ENCODE measurements around the gene ASXL1. TPM values are rescaled to one million over a fixed set of nuclear protein-coding genes. Genes with fewer than 3 reads are reported as not detected.

ASXL1 gene
- total RNA-seq, 1 experiment from 2014 or later = 22.7 TPM

DNA sequence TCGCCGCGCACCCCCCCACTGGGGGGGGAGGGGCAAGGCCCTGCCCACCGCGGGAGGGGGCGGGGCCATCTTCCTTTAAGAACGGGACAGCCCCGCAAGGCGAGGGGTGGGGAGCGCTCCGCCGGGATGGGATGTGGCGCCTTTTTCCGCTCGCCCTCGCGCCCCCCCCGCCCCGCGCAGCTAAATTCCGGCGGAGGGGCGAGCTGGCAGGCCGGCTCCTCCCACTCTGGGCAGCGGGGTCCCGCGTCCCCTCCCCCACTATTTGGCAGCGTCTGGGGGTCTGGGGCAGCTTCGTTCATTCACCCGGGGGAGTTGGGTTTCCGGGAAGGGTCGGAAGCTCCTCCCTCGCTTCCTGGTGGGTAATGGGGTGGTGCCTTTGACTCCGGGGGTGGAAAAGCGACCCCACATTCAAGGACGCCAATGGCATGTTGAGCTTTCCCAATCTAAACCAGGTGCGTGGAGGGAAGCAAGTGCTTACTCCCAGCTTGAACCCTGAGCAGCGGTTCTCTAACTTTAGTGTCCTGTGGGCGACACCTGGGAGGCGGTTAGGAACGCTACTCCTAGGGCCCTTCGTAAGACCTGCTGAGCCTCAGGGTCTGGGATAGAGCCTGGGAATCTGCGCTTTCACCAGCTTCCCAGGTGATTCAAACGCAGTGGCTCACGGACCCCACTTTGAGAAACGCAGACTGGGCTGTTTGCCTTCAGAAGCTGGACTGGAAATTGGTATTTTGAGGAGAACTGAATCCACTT is 927 bp downstream of the ASXL1 start (continued):
- TF ChIP-seq, protein P1, sequence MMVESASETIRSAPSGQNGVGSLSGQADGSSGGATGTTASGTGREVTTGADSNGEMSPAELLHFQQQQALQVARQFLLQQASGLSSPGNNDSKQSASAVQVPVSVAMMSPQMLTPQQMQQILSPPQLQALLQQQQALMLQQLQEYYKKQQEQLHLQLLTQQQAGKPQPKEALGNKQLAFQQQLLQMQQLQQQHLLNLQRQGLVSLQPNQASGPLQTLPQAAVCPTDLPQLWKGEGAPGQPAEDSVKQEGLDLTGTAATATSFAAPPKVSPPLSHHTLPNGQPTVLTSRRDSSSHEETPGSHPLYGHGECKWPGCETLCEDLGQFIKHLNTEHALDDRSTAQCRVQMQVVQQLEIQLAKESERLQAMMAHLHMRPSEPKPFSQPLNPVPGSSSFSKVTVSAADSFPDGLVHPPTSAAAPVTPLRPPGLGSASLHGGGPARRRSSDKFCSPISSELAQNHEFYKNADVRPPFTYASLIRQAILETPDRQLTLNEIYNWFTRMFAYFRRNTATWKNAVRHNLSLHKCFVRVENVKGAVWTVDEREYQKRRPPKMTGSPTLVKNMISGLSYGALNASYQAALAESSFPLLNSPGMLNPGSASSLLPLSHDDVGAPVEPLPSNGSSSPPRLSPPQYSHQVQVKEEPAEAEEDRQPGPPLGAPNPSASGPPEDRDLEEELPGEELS (CRISPR knock-in tag; IDR thresholded peaks at IDR 0.05) = peak; percentile 68
- TF ChIP-seq RORB (CRISPR knock-in tag; IDR thresholded peaks at IDR 0.05) (no peak), ELF4 (CRISPR knock-in tag; IDR thresholded peaks at IDR 0.05; ENCODE audit: low read depth) (peak; percentile 47; the same call in 1 of the 2 replicates), ZNF219 (CRISPR knock-in tag; IDR thresholded peaks at IDR 0.05; ENCODE audit: borderline replicate concordance) (no peak), ZNF423 (CRISPR knock-in tag; IDR thresholded peaks at IDR 0.05) (no peak), NR2C2 (CRISPR knock-in tag; IDR thresholded peaks at IDR 0.05) (peak; percentile 20; the same call in 1 of the 2 replicates), CBFB (CRISPR knock-in tag; IDR thresholded peaks at IDR 0.05; ENCODE audit: low read depth) (no peak), GABPB1 (CRISPR knock-in tag; IDR thresholded peaks at IDR 0.05) (no peak; the same call in 1 of the 2 replicates), ETV6 (CRISPR knock-in tag; IDR thresholded peaks at IDR 0.05) (peak; percentile 98), ZBTB21 (CRISPR knock-in tag; IDR thresholded peaks at IDR 0.05; ENCODE audit: borderline replicate concordance) (no peak), ZNF671 (CRISPR knock-in tag; IDR thresholded peaks at IDR 0.05) (no peak), FOXK1 (CRISPR knock-in tag; IDR thresholded peaks at IDR 0.05) (peak; percentile 88), RELA (CRISPR knock-in tag; IDR thresholded peaks at IDR 0.05; ENCODE audit: borderline replicate concordance) (no peak), FOXP1 (CRISPR knock-in tag; IDR thresholded peaks at IDR 0.05; ENCODE audit: borderline replicate concordance) (no peak; the same call in 1 of the 2 replicates), ZNF232 (CRISPR knock-in tag; IDR thresholded peaks at IDR 0.05) (no peak), TEAD4 (CRISPR knock-in tag; IDR thresholded peaks at IDR 0.05) (no peak)
- TF ChIP-seq, protein P2, sequence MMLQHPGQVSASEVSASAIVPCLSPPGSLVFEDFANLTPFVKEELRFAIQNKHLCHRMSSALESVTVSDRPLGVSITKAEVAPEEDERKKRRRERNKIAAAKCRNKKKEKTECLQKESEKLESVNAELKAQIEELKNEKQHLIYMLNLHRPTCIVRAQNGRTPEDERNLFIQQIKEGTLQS (CRISPR knock-in tag; conservative IDR thresholded peaks at IDR 0.05) = no peak
- TF ChIP-seq, protein P3, sequence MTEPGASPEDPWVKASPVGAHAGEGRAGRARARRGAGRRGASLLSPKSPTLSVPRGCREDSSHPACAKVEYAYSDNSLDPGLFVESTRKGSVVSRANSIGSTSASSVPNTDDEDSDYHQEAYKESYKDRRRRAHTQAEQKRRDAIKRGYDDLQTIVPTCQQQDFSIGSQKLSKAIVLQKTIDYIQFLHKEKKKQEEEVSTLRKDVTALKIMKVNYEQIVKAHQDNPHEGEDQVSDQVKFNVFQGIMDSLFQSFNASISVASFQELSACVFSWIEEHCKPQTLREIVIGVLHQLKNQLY (CRISPR knock-in tag; IDR thresholded peaks at IDR 0.05) = no peak
- TF ChIP-seq, protein P4, sequence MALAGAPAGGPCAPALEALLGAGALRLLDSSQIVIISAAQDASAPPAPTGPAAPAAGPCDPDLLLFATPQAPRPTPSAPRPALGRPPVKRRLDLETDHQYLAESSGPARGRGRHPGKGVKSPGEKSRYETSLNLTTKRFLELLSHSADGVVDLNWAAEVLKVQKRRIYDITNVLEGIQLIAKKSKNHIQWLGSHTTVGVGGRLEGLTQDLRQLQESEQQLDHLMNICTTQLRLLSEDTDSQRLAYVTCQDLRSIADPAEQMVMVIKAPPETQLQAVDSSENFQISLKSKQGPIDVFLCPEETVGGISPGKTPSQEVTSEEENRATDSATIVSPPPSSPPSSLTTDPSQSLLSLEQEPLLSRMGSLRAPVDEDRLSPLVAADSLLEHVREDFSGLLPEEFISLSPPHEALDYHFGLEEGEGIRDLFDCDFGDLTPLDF (CRISPR knock-in tag; IDR thresholded peaks at IDR 0.05) = no peak
- TF ChIP-seq, protein P5, sequence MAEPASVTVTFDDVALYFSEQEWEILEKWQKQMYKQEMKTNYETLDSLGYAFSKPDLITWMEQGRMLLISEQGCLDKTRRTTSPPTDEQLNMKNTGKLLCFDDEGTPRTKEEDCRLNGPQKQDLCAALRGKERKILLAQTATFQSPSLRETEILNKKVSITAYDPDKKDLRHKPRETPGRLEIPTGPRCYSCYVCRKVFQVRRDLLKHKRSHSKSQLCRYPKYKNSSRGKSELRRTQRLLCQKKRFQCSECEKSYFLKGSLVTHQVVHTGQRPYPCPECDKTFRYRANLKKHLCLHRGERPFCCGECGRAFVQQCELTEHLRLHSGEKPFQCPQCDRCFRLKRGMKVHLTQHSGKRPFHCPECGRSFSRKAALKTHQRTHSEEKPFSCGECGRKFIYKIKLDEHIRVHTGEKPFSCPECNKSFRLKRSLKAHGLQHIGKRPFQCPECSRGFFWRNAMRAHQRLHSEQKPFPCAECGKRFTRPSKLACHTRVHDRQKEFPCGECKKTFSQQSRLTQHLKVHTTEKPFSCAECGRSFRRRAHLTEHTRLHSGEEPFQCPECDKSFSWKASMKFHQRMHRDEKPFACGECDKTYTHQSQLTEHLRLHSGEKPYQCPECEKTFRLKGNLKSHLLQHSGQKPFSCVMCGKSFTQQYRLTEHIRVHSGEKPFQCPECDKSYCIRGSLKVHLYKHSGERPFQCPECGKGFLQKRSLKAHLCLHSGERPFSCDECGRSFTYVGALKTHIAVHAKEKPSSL (CRISPR knock-in tag; conservative IDR thresholded peaks at IDR 0.05) = no peak
- TF ChIP-seq, protein P6, sequence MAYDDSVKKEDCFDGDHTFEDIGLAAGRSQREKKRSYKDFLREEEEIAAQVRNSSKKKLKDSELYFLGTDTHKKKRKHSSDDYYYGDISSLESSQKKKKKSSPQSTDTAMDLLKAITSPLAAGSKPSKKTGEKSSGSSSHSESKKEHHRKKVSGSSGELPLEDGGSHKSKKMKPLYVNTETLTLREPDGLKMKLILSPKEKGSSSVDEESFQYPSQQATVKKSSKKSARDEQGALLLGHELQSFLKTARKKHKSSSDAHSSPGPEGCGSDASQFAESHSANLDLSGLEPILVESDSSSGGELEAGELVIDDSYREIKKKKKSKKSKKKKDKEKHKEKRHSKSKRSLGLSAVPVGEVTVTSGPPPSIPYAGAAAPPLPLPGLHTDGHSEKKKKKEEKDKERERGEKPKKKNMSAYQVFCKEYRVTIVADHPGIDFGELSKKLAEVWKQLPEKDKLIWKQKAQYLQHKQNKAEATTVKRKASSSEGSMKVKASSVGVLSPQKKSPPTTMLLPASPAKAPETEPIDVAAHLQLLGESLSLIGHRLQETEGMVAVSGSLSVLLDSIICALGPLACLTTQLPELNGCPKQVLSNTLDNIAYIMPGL (CRISPR knock-in tag; IDR thresholded peaks at IDR 0.05) = 0 out of 2 replicates have a peak, but pooled peaks have one; percentile 49
- TF ChIP-seq, protein P7, sequence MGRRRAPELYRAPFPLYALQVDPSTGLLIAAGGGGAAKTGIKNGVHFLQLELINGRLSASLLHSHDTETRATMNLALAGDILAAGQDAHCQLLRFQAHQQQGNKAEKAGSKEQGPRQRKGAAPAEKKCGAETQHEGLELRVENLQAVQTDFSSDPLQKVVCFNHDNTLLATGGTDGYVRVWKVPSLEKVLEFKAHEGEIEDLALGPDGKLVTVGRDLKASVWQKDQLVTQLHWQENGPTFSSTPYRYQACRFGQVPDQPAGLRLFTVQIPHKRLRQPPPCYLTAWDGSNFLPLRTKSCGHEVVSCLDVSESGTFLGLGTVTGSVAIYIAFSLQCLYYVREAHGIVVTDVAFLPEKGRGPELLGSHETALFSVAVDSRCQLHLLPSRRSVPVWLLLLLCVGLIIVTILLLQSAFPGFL (CRISPR knock-in tag; IDR thresholded peaks at IDR 0.05; ENCODE audit: borderline replicate concordance) = no peak; the same call in 1 of the 2 replicates
- TF ChIP-seq, protein P8, sequence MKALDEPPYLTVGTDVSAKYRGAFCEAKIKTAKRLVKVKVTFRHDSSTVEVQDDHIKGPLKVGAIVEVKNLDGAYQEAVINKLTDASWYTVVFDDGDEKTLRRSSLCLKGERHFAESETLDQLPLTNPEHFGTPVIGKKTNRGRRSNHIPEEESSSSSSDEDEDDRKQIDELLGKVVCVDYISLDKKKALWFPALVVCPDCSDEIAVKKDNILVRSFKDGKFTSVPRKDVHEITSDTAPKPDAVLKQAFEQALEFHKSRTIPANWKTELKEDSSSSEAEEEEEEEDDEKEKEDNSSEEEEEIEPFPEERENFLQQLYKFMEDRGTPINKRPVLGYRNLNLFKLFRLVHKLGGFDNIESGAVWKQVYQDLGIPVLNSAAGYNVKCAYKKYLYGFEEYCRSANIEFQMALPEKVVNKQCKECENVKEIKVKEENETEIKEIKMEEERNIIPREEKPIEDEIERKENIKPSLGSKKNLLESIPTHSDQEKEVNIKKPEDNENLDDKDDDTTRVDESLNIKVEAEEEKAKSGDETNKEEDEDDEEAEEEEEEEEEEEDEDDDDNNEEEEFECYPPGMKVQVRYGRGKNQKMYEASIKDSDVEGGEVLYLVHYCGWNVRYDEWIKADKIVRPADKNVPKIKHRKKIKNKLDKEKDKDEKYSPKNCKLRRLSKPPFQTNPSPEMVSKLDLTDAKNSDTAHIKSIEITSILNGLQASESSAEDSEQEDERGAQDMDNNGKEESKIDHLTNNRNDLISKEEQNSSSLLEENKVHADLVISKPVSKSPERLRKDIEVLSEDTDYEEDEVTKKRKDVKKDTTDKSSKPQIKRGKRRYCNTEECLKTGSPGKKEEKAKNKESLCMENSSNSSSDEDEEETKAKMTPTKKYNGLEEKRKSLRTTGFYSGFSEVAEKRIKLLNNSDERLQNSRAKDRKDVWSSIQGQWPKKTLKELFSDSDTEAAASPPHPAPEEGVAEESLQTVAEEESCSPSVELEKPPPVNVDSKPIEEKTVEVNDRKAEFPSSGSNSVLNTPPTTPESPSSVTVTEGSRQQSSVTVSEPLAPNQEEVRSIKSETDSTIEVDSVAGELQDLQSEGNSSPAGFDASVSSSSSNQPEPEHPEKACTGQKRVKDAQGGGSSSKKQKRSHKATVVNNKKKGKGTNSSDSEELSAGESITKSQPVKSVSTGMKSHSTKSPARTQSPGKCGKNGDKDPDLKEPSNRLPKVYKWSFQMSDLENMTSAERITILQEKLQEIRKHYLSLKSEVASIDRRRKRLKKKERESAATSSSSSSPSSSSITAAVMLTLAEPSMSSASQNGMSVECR (CRISPR knock-in tag; IDR thresholded peaks at IDR 0.05; ENCODE audit: borderline replicate concordance) = peak; percentile 22; the same call in 1 of the 2 replicates
